ENCODE measurements around the gene BCL7C.
A peak's percentile ranks its signal among the peaks of the same experiment; 100 is the strongest.
"Not testable (repeated sequence)": the region's sequence is repeated elsewhere in the genome, so short reads cannot be mapped to it uniquely, and the experiment has no call there.

Gene BCL7C

GRCh38 chr16:30893744-30894539 lies at the start of gene BCL7C:
BCL7C (minus strand) TSS chr16:30894077; CDS start chr16:30893944, 133 bp downstream.
- peak; percentile 97 for DNase-seq (ENCODE audit: extremely low spot score)

GRCh38 chr16:30942426-30942806 lies 48.5 kb upstream of the BCL7C start:
- TF ChIP-seq FOXK2 (IDR thresholded peaks at IDR 0.05) = no peak
- TF ChIP-seq PKNOX1 (IDR thresholded peaks at IDR 0.05) = no peak
- TF ChIP-seq L3MBTL2 (conservative IDR thresholded peaks at IDR 0.05) = no peak
- TF ChIP-seq SUZ12 (IDR thresholded peaks at IDR 0.05) = no peak
- no peak for TF ChIP-seq FOXM1 (IDR thresholded peaks at IDR 0.05; ENCODE audit: borderline replicate concordance)
- no peak for TF ChIP-seq NFRKB (IDR thresholded peaks at IDR 0.05)
- no peak for TF ChIP-seq HDGF (IDR thresholded peaks at IDR 0.05; ENCODE audit: borderline replicate concordance)
- TF ChIP-seq FOXA1 (IDR thresholded peaks at IDR 0.05) = no peak
- no peak for TF ChIP-seq ELF4 (IDR thresholded peaks at IDR 0.05)
- no peak for TF ChIP-seq TARDBP (IDR thresholded peaks at IDR 0.05)
- TF ChIP-seq SP1 (IDR thresholded peaks at IDR 0.05) = no peak
- no peak for TF ChIP-seq CTBP1 (IDR thresholded peaks at IDR 0.05; ENCODE audit: borderline replicate concordance)
- no peak for TF ChIP-seq LEF1 (IDR thresholded peaks at IDR 0.05; ENCODE audit: borderline replicate concordance)
- no peak for TF ChIP-seq ZNF384 (IDR thresholded peaks at IDR 0.05)
- no peak for TF ChIP-seq ARNT (IDR thresholded peaks at IDR 0.05)
- no peak for TF ChIP-seq BHLHE40 (IDR thresholded peaks at IDR 0.05; ENCODE audit: borderline replicate concordance)
- no peak for DNase-seq (ENCODE audit: extremely low spot score)
- CTCF ChIA-PET = interaction anchor here (0.6 to 5.6 kb wide), 14 partner anchors 10 to 910 kb away, joined by 3 to 39 read pairs (median 4); no protein-coding TSS in a partner anchor
- POLR2A ChIA-PET = interaction anchor here (0.7 to 2.1 kb wide), 6 partner anchors 13 to 194 kb away, joined by 3 to 9 read pairs (median 3); partner anchors contain the start of genes FBXL19, PHKG2 and ZNF629

More at GRCh38 chr16:30893744-30894539, at the start of gene BCL7C:
- CTCF ChIA-PET = no interaction called here
- TF ChIP-seq ZNF384 (IDR thresholded peaks at IDR 0.05) (no peak), CTBP1 (IDR thresholded peaks at IDR 0.05; ENCODE audit: borderline replicate concordance) (no peak), BHLHE40 (IDR thresholded peaks at IDR 0.05; ENCODE audit: borderline replicate concordance) (no peak), HDGF (IDR thresholded peaks at IDR 0.05; ENCODE audit: borderline replicate concordance) (no peak), TARDBP (IDR thresholded peaks at IDR 0.05) (peak; percentile 89), SUZ12 (IDR thresholded peaks at IDR 0.05) (no peak), LEF1 (IDR thresholded peaks at IDR 0.05; ENCODE audit: borderline replicate concordance) (peak; percentile 16; the same call in 1 of the 2 replicates), FOXA1 (IDR thresholded peaks at IDR 0.05) (no peak), FOXM1 (IDR thresholded peaks at IDR 0.05; ENCODE audit: borderline replicate concordance) (0 out of 2 replicates have a peak, but pooled peaks have one; percentile 29), PKNOX1 (IDR thresholded peaks at IDR 0.05) (no peak), FOXK2 (IDR thresholded peaks at IDR 0.05) (no peak), ELF4 (IDR thresholded peaks at IDR 0.05) (no peak), NFRKB (IDR thresholded peaks at IDR 0.05) (no peak), L3MBTL2 (conservative IDR thresholded peaks at IDR 0.05) (peak; percentile 100), SP1 (IDR thresholded peaks at IDR 0.05) (no peak), ARNT (IDR thresholded peaks at IDR 0.05) (0 out of 2 replicates have a peak, but pooled peaks have one; percentile 35)
- POLR2A ChIA-PET = interaction anchor here (1.0 to 4.1 kb wide), 5 partner anchors 8 to 116 kb away, joined by 3 to 38 read pairs (median 4); no protein-coding TSS in a partner anchor

GRCh38 chr16:30941600-30942425 lies 47.9 kb upstream of the BCL7C start:
- TF ChIP-seq HDGF (IDR thresholded peaks at IDR 0.05; ENCODE audit: borderline replicate concordance) (peak; percentile 99), SP1 (IDR thresholded peaks at IDR 0.05) (no peak), ARNT (IDR thresholded peaks at IDR 0.05) (no peak)
- DNase-seq (ENCODE audit: extremely low spot score) = peak; percentile 93
- ChIA-PET POLR2A (interaction anchor here (0.7 to 2.1 kb wide), 8 partner anchors 13 to 194 kb away, joined by 3 to 9 read pairs (median 3); partner anchors contain the start of genes FBXL19, PHKG2 and ZNF629), CTCF (interaction anchor here (0.6 to 5.6 kb wide), 17 partner anchors 10 to 910 kb away, joined by 3 to 39 read pairs (median 4); no protein-coding TSS in a partner anchor)

GRCh38 chr16:30939571-30939970 lies 45.7 kb upstream of the BCL7C start:
- POLR2A ChIA-PET; DNase-seq (ENCODE audit: extremely low spot score): not testable (repeated sequence)
- CTCF ChIA-PET = interaction anchor here (0.9 kb wide), 1 partner anchor 14 kb away, joined by 3 read pairs; no protein-coding TSS in a partner anchor

DNA sequence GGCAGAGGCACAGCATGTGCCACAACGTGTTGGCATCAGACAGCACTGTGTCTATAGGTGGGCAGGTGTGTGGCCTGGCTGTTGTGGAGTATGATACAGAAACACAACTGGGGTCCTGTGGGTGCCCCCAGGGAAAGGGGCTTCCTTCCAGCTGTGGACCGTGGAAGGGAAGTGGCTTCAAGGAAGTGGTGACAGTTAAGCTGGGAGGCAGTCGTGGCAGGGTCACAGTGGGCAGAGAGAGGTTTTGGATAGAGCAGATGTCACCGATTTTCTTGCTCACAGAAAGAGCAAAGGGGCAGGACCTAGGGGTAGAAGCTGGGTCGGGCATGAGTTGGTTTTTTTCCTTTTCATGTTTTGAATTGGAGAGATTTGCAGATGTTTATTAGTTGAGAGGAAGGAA lies 43.8 kb upstream of the BCL7C start:
- CTCF ChIA-PET = interaction anchor here (0.6 to 1.5 kb wide), 3 partner anchors 10 to 175 kb away, joined by 3 to 4 read pairs (median 3); no protein-coding TSS in a partner anchor

More for the DNA sequence above, 43.8 kb upstream of the BCL7C start:
- TF ChIP-seq ARNT (IDR thresholded peaks at IDR 0.05) (no peak), SUZ12 (IDR thresholded peaks at IDR 0.05) (no peak), ZNF384 (IDR thresholded peaks at IDR 0.05) (no peak), CTBP1 (IDR thresholded peaks at IDR 0.05; ENCODE audit: borderline replicate concordance) (no peak), FOXK2 (IDR thresholded peaks at IDR 0.05) (no peak), L3MBTL2 (conservative IDR thresholded peaks at IDR 0.05) (no peak), BHLHE40 (IDR thresholded peaks at IDR 0.05; ENCODE audit: borderline replicate concordance) (no peak), ELF4 (IDR thresholded peaks at IDR 0.05) (no peak), PKNOX1 (IDR thresholded peaks at IDR 0.05) (no peak), FOXA1 (IDR thresholded peaks at IDR 0.05) (no peak)
- DNase-seq (ENCODE audit: extremely low spot score) = no peak
- POLR2A ChIA-PET = interaction anchor here (1.0 kb wide), 1 partner anchor 27 kb away, joined by 3 read pairs; no protein-coding TSS in a partner anchor

Data from HEK293T (cell line).